ENCODE results near the gene NR1D2.

- no peak for TF ChIP-seq NFE2L2 (conservative IDR thresholded peaks at IDR 0.05; ENCODE audit: low read length)
- TF ChIP-seq CTCF (IDR thresholded peaks at IDR 0.05) = no peak
- TF ChIP-seq CBX8 (IDR thresholded peaks at IDR 0.05) = no peak
- TF ChIP-seq RNF2 (IDR thresholded peaks at IDR 0.05; ENCODE audit: borderline replicate concordance, low read depth) = no peak
- no peak for TF ChIP-seq JUNB (IDR thresholded peaks at IDR 0.05)
- no peak for TF ChIP-seq HEYL (CRISPR knock-in tag; IDR thresholded peaks at IDR 0.05)
- TF ChIP-seq CEBPB (IDR thresholded peaks at IDR 0.05) = no peak
- TF ChIP-seq TP53 (CRISPR knock-in tag; IDR thresholded peaks at IDR 0.05) = no peak
- no peak for TF ChIP-seq MYC (IDR thresholded peaks at IDR 0.05; ENCODE audit: borderline replicate concordance, low read length)
- TF ChIP-seq HOXA7 (CRISPR knock-in tag; IDR thresholded peaks at IDR 0.05) = no peak
- TF ChIP-seq HDAC2 (IDR thresholded peaks at IDR 0.05) = no peak
- no peak for TF ChIP-seq REST (IDR thresholded peaks at IDR 0.05)
- no peak for TF ChIP-seq HMGXB4 (CRISPR knock-in tag; IDR thresholded peaks at IDR 0.05; ENCODE audit: borderline replicate concordance)
- no peak for TF ChIP-seq PBX3 (IDR thresholded peaks at IDR 0.05)
These were observed 35.7 kb upstream of the NR1D2 start for GRCh38 chr3:23909341-23909740.

Data from A549 (cell line).